ENCODE results near the gene ARHGAP10. TPM values are rescaled to one million over a fixed set of nuclear protein-coding genes. Genes with fewer than 3 reads are reported as not detected.

The ARHGAP10 gene
- total RNA-seq, 1 experiment from 2014 or later, result 9.0 TPM

- Histone ChIP-seq H3K9ac (ENCODE audit: low read length) (no peak overlapping the region), H4K20me1 (ENCODE audit: low read length) (no peaks in the 10 kb centered on the region), H3K36me3 (ENCODE audit: low read depth, low read length) (no peaks in the 10 kb centered on the region), H3K4me1 (ENCODE audit: insufficient read depth, low read length) (no peaks in the 10 kb centered on the region), H3K4me2 (ENCODE audit: low read length) (no peak overlapping the region), H3K4me3 (ENCODE audit: low read length) (no peak overlapping the region), H3K9me2 (replicated peaks; ENCODE audit: low read length) (no peaks in the 10 kb centered on the region), H3K27ac (ENCODE audit: low read length) (no peak overlapping the region), H2AFZ (ENCODE audit: low read length) (no peak overlapping the region), H3K79me2 (ENCODE audit: low read length) (no peaks in the 10 kb centered on the region), H3K9me3 (ENCODE audit: low read length) (no peaks in the 10 kb centered on the region), H3F3A (ENCODE audit: low read length, unreplicated experiment) (no peaks in the 10 kb centered on the region), H3K27me3 (ENCODE audit: low read length) (no peaks in the 10 kb centered on the region)
- POLR2A ChIA-PET (ENCODE audit: unreplicated experiment), result no interaction called here
- no peak for ATAC-seq
- CTCF ChIA-PET, result no interaction called here
- TF ChIP-seq CTCF (conservative IDR thresholded peaks at IDR 0.05; ENCODE audit: low read depth, low read length), result no peak
- no peak for TF ChIP-seq EZH2phosphoT487 (IDR thresholded peaks at IDR 0.05; ENCODE audit: borderline replicate concordance, low read length)
- TF ChIP-seq EZH2 (IDR thresholded peaks at IDR 0.05; ENCODE audit: low read length, unreplicated experiment), result no peak
- intact Hi-C loops (cut with micrococcal nuclease), result no loop called here
- BruUV-seq (replicated peaks), result no TSS peak
- DNase-seq, result no peak
Observed at GRCh38 chr4:147811878-147812277, 80.0 kb downstream of the ARHGAP10 start.

- no peaks in the 10 kb centered on the region for H3K27me3 ChIP-seq (ENCODE audit: low read length)
- no peaks in the 10 kb centered on the region for H3K9me2 ChIP-seq (replicated peaks; ENCODE audit: low read length)
- H3K79me2 ChIP-seq (ENCODE audit: low read length), result no peaks in the 10 kb centered on the region
- H2AFZ ChIP-seq (ENCODE audit: low read length), result no peak overlapping the region
- no peak overlapping the region for H3K4me2 ChIP-seq (ENCODE audit: low read length)
- ChIA-PET POLR2A (ENCODE audit: unreplicated experiment) (no interaction called here), CTCF (no interaction called here)
- ATAC-seq, result no peak
- intact Hi-C loops (cut with micrococcal nuclease), result no loop called here
- no peaks in the 10 kb centered on the region for H3K4me1 ChIP-seq (ENCODE audit: insufficient read depth, low read length)
- H3K36me3 ChIP-seq (ENCODE audit: low read depth, low read length), result no peaks in the 10 kb centered on the region
- H3K4me3 ChIP-seq (ENCODE audit: low read length), result no peak overlapping the region
- H3K9ac ChIP-seq (ENCODE audit: low read length), result no peak overlapping the region
- H3K9me3 ChIP-seq (ENCODE audit: low read length), result no peaks in the 10 kb centered on the region
- BruUV-seq (replicated peaks), result no TSS peak
- TF ChIP-seq EZH2phosphoT487 (IDR thresholded peaks at IDR 0.05; ENCODE audit: borderline replicate concordance, low read length) (no peak), EZH2 (IDR thresholded peaks at IDR 0.05; ENCODE audit: low read length, unreplicated experiment) (no peak), CTCF (conservative IDR thresholded peaks at IDR 0.05; ENCODE audit: low read depth, low read length) (no peak)
- H3K27ac ChIP-seq (ENCODE audit: low read length), result no peak overlapping the region
- no peaks in the 10 kb centered on the region for H4K20me1 ChIP-seq (ENCODE audit: low read length)
- no peaks in the 10 kb centered on the region for H3F3A ChIP-seq (ENCODE audit: low read length, unreplicated experiment)
- DNase-seq, result no peak
Observed at GRCh38 chr4:147813109-147813773, 81.4 kb downstream of the ARHGAP10 start.

- CTCF ChIA-PET, result no interaction called here
- Histone ChIP-seq H3K36me3 (ENCODE audit: low read depth, low read length) (no peaks in the 10 kb centered on the region), H3K27ac (ENCODE audit: low read length) (no peak overlapping the region), H4K20me1 (ENCODE audit: low read length) (no peaks in the 10 kb centered on the region), H3K9me3 (ENCODE audit: low read length) (no peaks in the 10 kb centered on the region), H3K79me2 (ENCODE audit: low read length) (no peaks in the 10 kb centered on the region), H3K9me2 (replicated peaks; ENCODE audit: low read length) (no peaks in the 10 kb centered on the region), H3K4me1 (ENCODE audit: insufficient read depth, low read length) (no peaks in the 10 kb centered on the region), H3F3A (ENCODE audit: low read length, unreplicated experiment) (no peaks in the 10 kb centered on the region), H3K4me3 (ENCODE audit: low read length) (no peak overlapping the region), H3K4me2 (ENCODE audit: low read length) (no peak overlapping the region), H2AFZ (ENCODE audit: low read length) (no peak overlapping the region), H3K9ac (ENCODE audit: low read length) (no peak overlapping the region), H3K27me3 (ENCODE audit: low read length) (no peaks in the 10 kb centered on the region)
- TF ChIP-seq EZH2phosphoT487 (IDR thresholded peaks at IDR 0.05; ENCODE audit: borderline replicate concordance, low read length) (no peak), CTCF (conservative IDR thresholded peaks at IDR 0.05; ENCODE audit: low read depth, low read length) (no peak), EZH2 (IDR thresholded peaks at IDR 0.05; ENCODE audit: low read length, unreplicated experiment) (no peak)
- no TSS peak for BruUV-seq (replicated peaks)
- no peak for DNase-seq
- POLR2A ChIA-PET (ENCODE audit: unreplicated experiment), result no interaction called here
- no peak for ATAC-seq
- intact Hi-C loops (cut with micrococcal nuclease), result no loop called here
Observed at GRCh38 chr4:147813973-147814372, 82.1 kb downstream of the ARHGAP10 start.
